Esophagus squamous epithelium (tissue), 4 donors: ENCODE data around the gene CAPS.

ENCODE experiments used
- POLR2A ChIP-seq, 4 donors: fragments of 450-650 bp; IDR thresholded peaks; one replicate each; pipeline ENCODE4 v1.6.1; 2017; ENCODE audit warnings: antibody characterized with exemption in 4 of 4, mild to moderate bottlenecking in 4 of 4, moderate library complexity in 3 of 4
- TF ChIP-seq, protein P1 (sequence below), 6 experiments: fragments of 450-650 bp in 4 of 6; fragments of 200-600 bp in 2 of 6; sonication (generic) in 2 of 6; IDR thresholded peaks; one replicate each; pipeline ENCODE4 v1.5.1; 2016 to 2019; ENCODE audit warnings: antibody characterized with exemption in 6 of 6, mild to moderate bottlenecking in 4 of 6, moderate library complexity in 4 of 6

DNA sequence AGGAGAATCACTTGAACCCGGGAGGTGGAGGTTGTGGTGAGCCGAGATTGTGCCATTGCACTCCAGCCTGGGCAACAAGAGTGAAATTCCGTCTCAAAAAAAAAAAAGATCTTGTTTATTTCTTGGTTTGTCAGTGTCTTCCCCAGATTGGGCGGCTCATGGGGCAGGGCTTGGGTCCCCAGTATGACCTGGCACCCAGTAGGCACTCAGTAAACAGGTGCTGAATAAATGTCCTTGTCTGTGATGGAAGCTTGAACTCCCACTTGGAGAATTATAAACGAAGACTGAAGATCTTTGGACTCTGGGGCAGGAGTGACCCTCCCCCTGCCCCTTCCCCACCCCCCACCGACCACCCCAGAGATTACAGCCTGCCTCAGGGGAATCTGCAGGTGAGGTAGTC, 33.9 kb upstream of the CAPS start:
- no peak for TF ChIP-seq POLR2A (IDR thresholded peaks at IDR 0.05)
- TF ChIP-seq, protein P1, sequence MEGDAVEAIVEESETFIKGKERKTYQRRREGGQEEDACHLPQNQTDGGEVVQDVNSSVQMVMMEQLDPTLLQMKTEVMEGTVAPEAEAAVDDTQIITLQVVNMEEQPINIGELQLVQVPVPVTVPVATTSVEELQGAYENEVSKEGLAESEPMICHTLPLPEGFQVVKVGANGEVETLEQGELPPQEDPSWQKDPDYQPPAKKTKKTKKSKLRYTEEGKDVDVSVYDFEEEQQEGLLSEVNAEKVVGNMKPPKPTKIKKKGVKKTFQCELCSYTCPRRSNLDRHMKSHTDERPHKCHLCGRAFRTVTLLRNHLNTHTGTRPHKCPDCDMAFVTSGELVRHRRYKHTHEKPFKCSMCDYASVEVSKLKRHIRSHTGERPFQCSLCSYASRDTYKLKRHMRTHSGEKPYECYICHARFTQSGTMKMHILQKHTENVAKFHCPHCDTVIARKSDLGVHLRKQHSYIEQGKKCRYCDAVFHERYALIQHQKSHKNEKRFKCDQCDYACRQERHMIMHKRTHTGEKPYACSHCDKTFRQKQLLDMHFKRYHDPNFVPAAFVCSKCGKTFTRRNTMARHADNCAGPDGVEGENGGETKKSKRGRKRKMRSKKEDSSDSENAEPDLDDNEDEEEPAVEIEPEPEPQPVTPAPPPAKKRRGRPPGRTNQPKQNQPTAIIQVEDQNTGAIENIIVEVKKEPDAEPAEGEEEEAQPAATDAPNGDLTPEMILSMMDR (IDR thresholded peaks at IDR 0.05), result no peak
